ENCODE results near the gene CPNE6. TPM values are rescaled to one million over a fixed set of nuclear protein-coding genes. Genes with fewer than 3 reads are reported as not detected.

The CPNE6 gene
- total and polyA plus RNA-seq, 2 of the 8 experiments (the other 6 are each of a cell fraction or from before 2014, with no cell fraction given): 0.05 TPM; not detected in 1

DNA sequence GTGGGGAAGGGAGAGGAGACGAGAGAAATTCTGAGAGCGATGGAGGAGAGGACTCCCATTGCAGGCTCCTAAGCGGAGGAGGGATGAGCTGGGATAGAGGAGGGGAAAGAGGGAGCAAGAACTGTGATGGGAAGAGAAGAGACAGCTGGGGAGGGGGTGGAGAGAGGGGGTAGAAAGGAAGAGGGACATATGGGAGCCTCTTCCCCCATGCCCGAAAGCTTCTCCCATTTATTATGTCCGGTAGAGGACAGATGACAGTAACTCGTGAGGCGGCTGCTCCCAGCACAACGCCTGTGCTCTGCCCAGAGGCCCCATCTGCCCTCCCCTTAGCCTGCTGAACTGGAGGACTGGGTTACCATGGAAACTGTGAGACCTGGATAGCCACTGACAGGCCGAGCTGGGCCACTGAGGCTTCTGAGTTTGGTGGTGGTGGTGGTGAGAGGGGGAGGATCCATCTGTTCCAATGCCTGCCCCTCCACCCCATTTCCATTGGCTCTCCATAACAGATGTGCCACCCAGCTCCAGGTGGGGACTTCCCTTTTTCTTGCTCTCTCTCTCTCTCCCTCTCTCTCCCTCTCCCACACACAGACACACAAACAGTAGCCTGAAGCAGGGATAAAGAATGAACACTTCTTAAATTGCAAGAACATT lies 8.3 kb downstream of the CPNE6 start:
- Histone ChIP-seq H3K4me1 (replicated peaks in 1 of 4; ENCODE audit: control insufficient read depth in 3 of 4, insufficient read depth in 4 of 4, low read length in 3 of 4) (peaks cover 0 to 18% (median 12%) of the 10 kb centered on the region in 4 experiments; a peak in 6 of 7 replicates), H4K5ac (ENCODE audit: insufficient read length, low read depth, low read length) (no peak overlapping the region), H3K4me2 (ENCODE audit: insufficient read depth in 1 of 2, low read depth in 2 of 2, low read length in 2 of 2) (peak overlapping the region; percentile 25 to 75; a peak in 3 of 4 replicates), H3K79me1 (ENCODE audit: low read depth, low read length) (no peaks in the 10 kb centered on the region), H2BK5ac (ENCODE audit: low read depth, low read length) (no peak overlapping the region), H2BK120ac (replicated peaks; ENCODE audit: low read depth, low read length) (no peak overlapping the region), H4K91ac (replicated peaks; ENCODE audit: insufficient read length, low read length) (no peak overlapping the region), H4K8ac (ENCODE audit: extremely low read depth, insufficient read depth, low read length) (no peak overlapping the region), H3K4me3 (ENCODE audit: extremely low read depth in 1 of 4, insufficient read depth in 2 of 4, low read depth in 3 of 4, low read length in 4 of 4) (no peak overlapping the region; a peak in 1 of 8 replicates), H3K9me3 (ENCODE audit: insufficient read depth in 2 of 2, low read depth in 1 of 2, low read length in 1 of 2) (no peaks in the 10 kb centered on the region), H2AFZ (ENCODE audit: low read length) (no peak overlapping the region), H3K14ac (ENCODE audit: insufficient read length) (no peak overlapping the region), H3K23ac (ENCODE audit: insufficient read length) (no peak overlapping the region), H3K27ac (ENCODE audit: low read depth, low read length) (no peak overlapping the region), H2BK20ac (ENCODE audit: low read length) (no peak overlapping the region), H3K4ac (replicated peaks; ENCODE audit: insufficient read length, low read depth, low read length) (no peak overlapping the region), H2BK12ac (ENCODE audit: low read depth, low read length) (no peak overlapping the region), H2BK15ac (ENCODE audit: low read length) (no peak overlapping the region), H3K79me2 (ENCODE audit: control insufficient read depth in 1 of 2, insufficient read depth in 2 of 2, low read length in 2 of 2) (no peaks in the 10 kb centered on the region), H3K23me2 (ENCODE audit: low read depth, low read length) (peaks cover 11% of the 10 kb centered on the region; the same call in 1 of the 2 replicates), H4K20me1 (replicated peaks in 1 of 2; ENCODE audit: control insufficient read depth in 1 of 2, insufficient read depth in 2 of 2, low read length in 2 of 2) (no peaks in the 10 kb centered on the region), H3K18ac (ENCODE audit: extremely low read depth, low read length) (no peak overlapping the region), H2AK5ac (ENCODE audit: low read depth, low read length) (no peak overlapping the region), H3K56ac (replicated peaks; ENCODE audit: insufficient read length, low read depth, low read length) (no peak overlapping the region), H3K36me3 (ENCODE audit: control insufficient read depth in 2 of 4, insufficient read depth in 4 of 4, low read length in 3 of 4) (no peaks in the 10 kb centered on the region), H3K27me3 (replicated peaks in 1 of 4; ENCODE audit: control insufficient read depth in 3 of 4, extremely low read depth in 1 of 4, insufficient read depth in 3 of 4, low read length in 3 of 4) (peaks cover 0 to 10% (median 7%) of the 10 kb centered on the region in 4 experiments; a peak in 5 of 7 replicates), H3K9ac (replicated peaks in 1 of 4; ENCODE audit: extremely low read depth in 1 of 4, low read depth in 3 of 4, low read length in 3 of 4) (no peak overlapping the region)
- CTCF ChIA-PET (ENCODE audit: partially characterized antibody): interaction anchor here (0.7 to 23.8 kb wide), 15 partner anchors 10 to 862 kb away, joined by 3 to 316 read pairs (median 6); partner anchors contain the start of genes DHRS4 and PCK2
- POLR2A ChIA-PET (ENCODE audit: partially characterized antibody): interaction anchor here (0.6 to 27.2 kb wide), 14 partner anchors 10 to 1199 kb away, joined by 3 to 626 read pairs (median 5); partner anchors contain the start of genes CARMIL3, CPNE6, EMC9 and NRL
- TF ChIP-seq, protein P1, sequence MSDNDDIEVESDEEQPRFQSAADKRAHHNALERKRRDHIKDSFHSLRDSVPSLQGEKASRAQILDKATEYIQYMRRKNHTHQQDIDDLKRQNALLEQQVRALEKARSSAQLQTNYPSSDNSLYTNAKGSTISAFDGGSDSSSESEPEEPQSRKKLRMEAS (IDR thresholded peaks at IDR 0.05): no peak
- TF ChIP-seq USF2 (IDR thresholded peaks at IDR 0.05; ENCODE audit: low read length) (no peak), BRCA1 (IDR thresholded peaks at IDR 0.05; ENCODE audit: low read depth, low read length) (no peak), KDM5A (IDR thresholded peaks at IDR 0.05; ENCODE audit: low read length) (no peak), EP300 (IDR thresholded peaks at IDR 0.05; ENCODE audit: borderline replicate concordance in 1 of 2, low read depth in 2 of 2, low read length in 2 of 2) (peak in 1 of 2 experiments; percentile 93; a peak in 1 of 3 replicates), SIRT6 (IDR thresholded peaks at IDR 0.05; ENCODE audit: low read length) (no peak), BACH1 (IDR thresholded peaks at IDR 0.05; ENCODE audit: low read length) (no peak), MAFK (IDR thresholded peaks at IDR 0.05; ENCODE audit: low read depth, low read length) (no peak), CBX8 (IDR thresholded peaks at IDR 0.05; ENCODE audit: borderline replicate concordance, low read depth, low read length) (no peak), SIN3A (conservative IDR thresholded peaks at IDR 0.05 in 1 of 2, IDR thresholded peaks at IDR 0.05 in 1 of 2; ENCODE audit: low read depth in 1 of 2, low read length in 2 of 2) (0 out of 4 replicates have a peak, but pooled peaks of 1 of the 2 experiments have one; percentile 44)
- WGBS, 2 experiments (ENCODE audit: extremely low coverage in 1 of 2, insufficient coverage in 1 of 2, insufficient read length in 1 of 2, insufficient replicate concordance in 2 of 2, low coverage in 1 of 2, low lambda C conversion rate in 2 of 2, missing lambda C conversion rate in 1 of 2): 74% methylated on average over 9 of the region's 9 CpGs; no CpG with 5 or more reads in 1 of the 2 experiments
- DNase-seq (ENCODE audit: low read depth in 1 of 2, low spot score in 2 of 2) (peak in 1 of 2 experiments; percentile 54), FAIRE-seq (peak; percentile 45)

Measured in H1 (cell line).